ENCODE data around the gene MVD.

MVD gene

DNA sequence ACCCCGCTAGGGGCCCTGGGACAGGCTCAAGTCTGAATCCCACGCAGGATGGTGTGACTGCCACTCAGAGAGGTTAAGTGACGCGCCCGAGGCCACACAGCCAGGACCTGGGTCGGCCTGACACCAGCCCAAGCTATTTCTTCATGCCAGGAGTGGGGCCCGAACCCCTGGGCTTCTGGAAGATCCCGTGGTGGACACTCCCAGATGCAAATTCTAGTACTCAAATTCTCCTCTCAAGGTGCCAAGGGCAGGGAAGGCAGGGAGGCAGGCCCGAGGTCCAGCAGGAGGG is 19.3 kb downstream of the MVD start:
- no peak overlapping the region for H3K27ac ChIP-seq (ENCODE audit: low read depth, low read length)
- peaks cover 6% of the 10 kb centered on the region for H3K79me2 ChIP-seq (ENCODE audit: insufficient read depth, low read length)
- H3K4me2 ChIP-seq (ENCODE audit: low read depth, low read length, poor library complexity, severe bottlenecking), result no peak overlapping the region
- H2AFZ ChIP-seq (ENCODE audit: low read depth, low read length, severe bottlenecking), result no peak overlapping the region
- no peaks in the 10 kb centered on the region; the same call in 1 of the 2 replicates for H4K20me1 ChIP-seq (ENCODE audit: low read depth, low read length)
- no peak overlapping the region for H3K9ac ChIP-seq (ENCODE audit: low read length)
- no peaks in the 10 kb centered on the region for H3K27me3 ChIP-seq (ENCODE audit: low read length)
- TF ChIP-seq, protein P1, sequence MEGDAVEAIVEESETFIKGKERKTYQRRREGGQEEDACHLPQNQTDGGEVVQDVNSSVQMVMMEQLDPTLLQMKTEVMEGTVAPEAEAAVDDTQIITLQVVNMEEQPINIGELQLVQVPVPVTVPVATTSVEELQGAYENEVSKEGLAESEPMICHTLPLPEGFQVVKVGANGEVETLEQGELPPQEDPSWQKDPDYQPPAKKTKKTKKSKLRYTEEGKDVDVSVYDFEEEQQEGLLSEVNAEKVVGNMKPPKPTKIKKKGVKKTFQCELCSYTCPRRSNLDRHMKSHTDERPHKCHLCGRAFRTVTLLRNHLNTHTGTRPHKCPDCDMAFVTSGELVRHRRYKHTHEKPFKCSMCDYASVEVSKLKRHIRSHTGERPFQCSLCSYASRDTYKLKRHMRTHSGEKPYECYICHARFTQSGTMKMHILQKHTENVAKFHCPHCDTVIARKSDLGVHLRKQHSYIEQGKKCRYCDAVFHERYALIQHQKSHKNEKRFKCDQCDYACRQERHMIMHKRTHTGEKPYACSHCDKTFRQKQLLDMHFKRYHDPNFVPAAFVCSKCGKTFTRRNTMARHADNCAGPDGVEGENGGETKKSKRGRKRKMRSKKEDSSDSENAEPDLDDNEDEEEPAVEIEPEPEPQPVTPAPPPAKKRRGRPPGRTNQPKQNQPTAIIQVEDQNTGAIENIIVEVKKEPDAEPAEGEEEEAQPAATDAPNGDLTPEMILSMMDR (IDR thresholded peaks at IDR 0.05; ENCODE audit: insufficient read depth, low read length, poor library complexity, severe bottlenecking), result no peak
- TF ChIP-seq EZH2phosphoT487 (conservative IDR thresholded peaks at IDR 0.05; ENCODE audit: low read length), result no peak
- peaks cover 4% of the 10 kb centered on the region; the same call in 1 of the 2 replicates for H3K9me3 ChIP-seq (ENCODE audit: insufficient read depth, low read length)
- H3K9me2 ChIP-seq (replicated peaks; ENCODE audit: insufficient read depth, low read length), result no peaks in the 10 kb centered on the region
- H3K36me3 ChIP-seq (ENCODE audit: low read length), result no peaks in the 10 kb centered on the region
- no peak overlapping the region for H3K4me3 ChIP-seq (ENCODE audit: insufficient read depth, low read length, poor library complexity, severe bottlenecking)
- H3F3A ChIP-seq (ENCODE audit: insufficient read depth), result peaks cover under 1% of the 10 kb centered on the region; the same call in 1 of the 2 replicates

DNA sequence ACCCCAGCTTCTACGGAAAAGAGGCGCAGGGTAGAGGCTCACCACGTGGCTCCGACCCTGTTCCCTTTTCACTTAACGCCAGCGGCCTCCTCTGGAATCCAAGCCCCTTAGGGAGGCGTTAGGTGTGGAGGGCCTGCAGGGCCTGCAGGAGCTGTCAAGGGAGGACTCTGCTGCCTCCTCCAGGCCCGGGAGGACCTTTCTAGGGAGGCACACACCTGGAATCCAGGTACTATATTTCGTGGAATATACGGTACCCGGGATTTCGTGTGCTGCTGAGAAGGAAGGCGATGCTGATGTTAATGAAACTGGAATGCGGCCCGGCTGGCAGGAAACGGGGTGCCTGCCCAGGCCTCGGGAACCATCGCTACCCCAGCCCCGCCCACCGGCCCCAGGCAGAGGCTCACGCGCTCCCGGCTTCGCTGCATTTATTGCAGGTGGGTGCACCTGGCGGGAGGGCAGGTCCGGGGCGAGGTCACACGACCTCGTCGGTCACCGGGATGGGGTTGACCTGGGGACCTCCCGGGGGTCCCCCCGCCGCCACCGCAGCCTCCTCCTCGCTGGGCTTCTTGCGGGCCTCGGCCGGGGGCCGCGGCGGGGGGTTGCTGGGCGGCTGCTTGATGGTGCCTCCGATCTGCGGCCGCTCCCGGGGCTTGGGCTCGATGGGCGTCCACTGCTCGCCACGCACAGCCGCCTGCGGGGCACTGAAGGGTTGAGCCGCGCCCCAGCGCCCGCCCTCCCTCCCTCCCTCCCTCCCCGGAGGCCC is 19.8 kb downstream of the MVD start:
- no peak overlapping the region for H3K4me2 ChIP-seq (ENCODE audit: low read depth, low read length, poor library complexity, severe bottlenecking)
- no peak overlapping the region for H3K4me3 ChIP-seq (ENCODE audit: insufficient read depth, low read length, poor library complexity, severe bottlenecking)
- no peaks in the 10 kb centered on the region for H3K27me3 ChIP-seq (ENCODE audit: low read length)
- H3K27ac ChIP-seq (ENCODE audit: low read depth, low read length), result no peak overlapping the region
- H3K9me2 ChIP-seq (replicated peaks; ENCODE audit: insufficient read depth, low read length), result no peaks in the 10 kb centered on the region
- H3K9me3 ChIP-seq (ENCODE audit: insufficient read depth, low read length), result peaks cover 9% of the 10 kb centered on the region; the same call in 1 of the 2 replicates
- no peaks in the 10 kb centered on the region for H3K36me3 ChIP-seq (ENCODE audit: low read length)
- H3K9ac ChIP-seq (ENCODE audit: low read length), result no peak overlapping the region
- H4K20me1 ChIP-seq (ENCODE audit: low read depth, low read length), result no peaks in the 10 kb centered on the region; the same call in 1 of the 2 replicates
- no peak overlapping the region for H2AFZ ChIP-seq (ENCODE audit: low read depth, low read length, severe bottlenecking)
- peaks cover 1% of the 10 kb centered on the region for H3K79me2 ChIP-seq (ENCODE audit: insufficient read depth, low read length)
- TF ChIP-seq EZH2phosphoT487 (conservative IDR thresholded peaks at IDR 0.05; ENCODE audit: low read length), result no peak
- TF ChIP-seq, protein P1 (IDR thresholded peaks at IDR 0.05; ENCODE audit: insufficient read depth, low read length, poor library complexity, severe bottlenecking), result no peak
- peaks cover 6% of the 10 kb centered on the region for H3F3A ChIP-seq (ENCODE audit: insufficient read depth)

DNA sequence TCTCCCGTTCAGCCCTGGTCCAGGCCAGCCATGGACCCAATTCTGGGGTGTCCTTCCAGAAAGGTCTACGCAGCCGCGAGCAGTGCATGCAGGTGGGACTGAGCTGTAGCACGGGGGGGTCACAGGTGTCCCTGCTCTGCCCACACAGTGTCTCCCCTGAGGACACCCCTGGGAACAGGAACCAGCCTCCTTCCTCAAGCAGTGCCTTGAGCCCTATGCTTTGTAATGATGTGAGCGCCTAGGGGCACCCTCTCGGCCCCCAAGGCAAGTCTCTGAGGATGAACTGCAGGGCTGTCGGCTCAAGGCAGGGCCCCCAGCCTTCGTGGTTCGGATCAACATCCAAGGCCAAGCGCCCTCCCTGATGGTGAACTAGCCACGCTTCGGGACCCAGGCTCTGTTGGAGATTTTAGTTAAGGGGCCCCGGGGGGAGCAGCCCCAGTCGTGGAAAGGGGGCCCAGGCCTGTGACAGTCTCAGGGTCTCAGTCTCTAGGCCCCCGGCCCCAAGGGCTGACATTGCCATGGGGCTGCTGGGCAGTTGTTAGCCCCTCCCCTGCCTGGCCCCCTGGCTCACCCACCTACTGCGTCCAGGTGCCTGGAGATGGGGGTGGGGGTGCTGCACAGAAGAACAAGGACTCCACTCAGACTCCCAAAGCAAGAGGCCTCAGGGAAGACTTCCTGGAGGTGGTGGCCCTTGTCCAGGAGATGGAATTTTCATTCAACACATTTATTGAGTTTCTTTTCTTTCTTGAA is 22.2 kb downstream of the MVD start:
- Histone ChIP-seq H3K36me3 (ENCODE audit: low read length) (no peaks in the 10 kb centered on the region), H2AFZ (ENCODE audit: low read depth, low read length, severe bottlenecking) (no peak overlapping the region), H3K79me2 (ENCODE audit: insufficient read depth, low read length) (no peaks in the 10 kb centered on the region), H3K9me3 (ENCODE audit: insufficient read depth, low read length) (peaks cover 14% of the 10 kb centered on the region; the same call in 1 of the 2 replicates), H3K27ac (ENCODE audit: low read depth, low read length) (no peak overlapping the region), H3K4me2 (ENCODE audit: low read depth, low read length, poor library complexity, severe bottlenecking) (no peak overlapping the region), H3K9ac (ENCODE audit: low read length) (no peak overlapping the region), H3K9me2 (replicated peaks; ENCODE audit: insufficient read depth, low read length) (no peaks in the 10 kb centered on the region), H4K20me1 (ENCODE audit: low read depth, low read length) (no peaks in the 10 kb centered on the region; the same call in 1 of the 2 replicates), H3K4me3 (ENCODE audit: insufficient read depth, low read length, poor library complexity, severe bottlenecking) (no peak overlapping the region), H3K27me3 (ENCODE audit: low read length) (no peaks in the 10 kb centered on the region), H3F3A (ENCODE audit: insufficient read depth) (peaks cover 11% of the 10 kb centered on the region)
- TF ChIP-seq EZH2phosphoT487 (conservative IDR thresholded peaks at IDR 0.05; ENCODE audit: low read length), result 0 out of 2 replicates have a peak, but pooled peaks have one; percentile 11
- TF ChIP-seq, protein P1 (IDR thresholded peaks at IDR 0.05; ENCODE audit: insufficient read depth, low read length, poor library complexity, severe bottlenecking), result no peak

All from SU-DHL-6 (cell line).